NCI-H460 (cell line): ENCODE results near the gene MLN. TPM values are rescaled to one million over a fixed set of nuclear protein-coding genes. Genes with fewer than 3 reads are reported as not detected.

ENCODE experiments used
- total RNA-seq: library from RNA; depleted of rRNA; stranded (reverse); fragments of >200 nt; shearing (Covaris generic); gene quantifications from 2 replicates; pipeline ENCODE4 v1.2.3, GENCODE V29; 2014; rRNA removed

MLN gene
- total RNA-seq, 1 experiment from 2014 or later = not detected

Other genes starting within 250 kb of the MLN start
- gene BAK1, start 223.7 kb downstream of the MLN start, total RNA-seq = 13.2 and 14.6 TPM in 2 replicates
- gene ITPR3, start 182.7 kb downstream of the MLN start, total RNA-seq = 31.9 and 38.9 TPM in 2 replicates
- gene UQCC2, start 92.3 kb downstream of the MLN start, total RNA-seq = 29.2 and 40.8 TPM in 2 replicates
- gene IP6K3, start 57.1 kb downstream of the MLN start, total RNA-seq = not detected in 2 replicates
- gene LEMD2, start 14.9 kb downstream of the MLN start, total RNA-seq = 39.6 and 40.9 TPM in 2 replicates